Iris pigment epithelial cell (primary cell): ENCODE results near the gene MBOAT2.
"Not testable (repeated sequence)": the region's sequence is repeated elsewhere in the genome, so short reads cannot be mapped to it uniquely, and the experiment has no call there.

ENCODE experiments used
- DNase-seq: peaks from one replicate; pipeline ENCODE4 v3.0.0-alpha.2; 2011; ENCODE audit warnings: low read depth

The MBOAT2 gene

DNA sequence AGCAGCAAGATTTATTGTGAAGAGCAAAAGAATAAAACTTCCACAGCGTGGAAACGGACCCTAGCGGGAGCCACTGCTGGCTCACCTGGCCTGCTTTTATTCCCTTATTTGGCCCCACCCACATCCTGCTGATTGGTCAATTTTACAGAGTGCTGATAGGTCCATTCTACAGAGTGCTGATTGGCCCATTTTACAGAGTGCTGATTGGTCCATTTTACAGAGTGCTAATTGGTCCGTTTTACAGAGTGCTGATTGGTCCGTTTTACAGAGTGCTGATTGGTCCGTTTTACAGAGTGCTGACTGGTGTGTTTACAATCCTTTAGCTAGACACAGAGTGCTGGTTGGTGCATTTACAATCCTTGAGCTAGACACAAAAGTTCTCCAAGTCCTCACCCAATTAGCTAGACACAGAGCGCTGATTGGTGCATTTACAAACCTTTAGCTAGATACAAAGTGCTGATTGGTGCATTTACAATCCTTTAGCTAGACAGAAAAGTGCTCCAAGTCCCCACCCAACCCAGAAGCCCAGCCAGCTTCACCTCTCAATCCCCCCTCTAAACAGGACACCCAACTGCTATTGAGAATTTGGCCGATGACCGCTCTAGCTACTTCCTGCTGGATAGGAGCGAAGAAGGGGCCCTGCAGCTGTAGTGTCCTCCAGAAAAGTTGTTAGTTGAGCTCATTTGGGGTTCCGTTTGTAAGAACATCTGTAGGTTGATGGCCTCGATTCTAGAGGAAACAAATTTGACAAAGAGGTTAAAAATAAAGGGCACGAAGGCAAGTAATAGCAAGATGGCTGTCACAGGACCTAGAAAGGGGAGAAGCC is 108.2 kb downstream of the MBOAT2 start:
- not testable (repeated sequence) for DNase-seq

- DNase-seq: peak; percentile 72
Observed at GRCh38 chr2:8893978-8894820, 109.3 kb downstream of the MBOAT2 start.

DNA sequence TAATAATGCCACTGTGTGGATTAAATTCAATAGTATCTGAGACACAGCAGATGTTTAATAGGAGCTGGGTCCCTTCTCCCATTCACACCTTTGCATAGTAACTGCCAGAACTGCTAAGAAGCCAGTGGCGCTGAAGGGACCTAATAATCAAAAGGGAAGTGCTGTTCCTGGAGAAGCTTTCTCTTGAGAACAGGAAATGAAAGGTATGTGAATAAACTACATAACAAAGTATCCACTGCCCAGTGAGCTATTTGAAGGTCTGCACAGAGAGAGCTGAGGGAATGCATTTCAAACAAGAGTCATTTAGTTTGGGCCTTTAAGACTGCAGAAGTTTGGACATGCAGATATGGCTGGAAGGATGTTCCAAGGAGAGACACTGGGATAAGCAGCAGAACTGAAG is 110.0 kb downstream of the MBOAT2 start:
- DNase-seq: peak; percentile 23

GRCh38 chr2:8892111-8892510 is 111.4 kb downstream of the MBOAT2 start:
- DNase-seq: no peak

- DNase-seq: no peak
Observed at GRCh38 chr2:8889978-8890377, 113.5 kb downstream of the MBOAT2 start.

DNA sequence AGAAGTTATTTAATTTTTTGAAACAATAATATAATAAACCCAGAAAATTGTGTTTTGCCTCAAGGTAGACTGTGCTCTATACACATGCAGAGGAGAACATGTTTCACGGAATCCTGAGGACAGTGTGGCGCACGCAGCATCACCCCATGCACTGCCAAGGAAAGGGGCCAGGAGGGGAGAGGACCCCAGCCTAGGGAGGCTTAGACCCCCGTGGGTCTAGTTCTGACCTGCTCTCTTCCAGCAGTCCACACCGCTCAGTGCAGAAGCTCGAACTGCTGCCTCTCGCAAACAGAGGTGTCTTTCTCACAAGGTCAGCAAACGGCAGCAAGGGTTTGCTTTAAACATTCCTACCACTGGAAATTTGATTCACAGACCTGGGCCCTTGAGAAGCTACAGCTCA is 114.5 kb downstream of the MBOAT2 start:
- DNase-seq: no peak

DNA sequence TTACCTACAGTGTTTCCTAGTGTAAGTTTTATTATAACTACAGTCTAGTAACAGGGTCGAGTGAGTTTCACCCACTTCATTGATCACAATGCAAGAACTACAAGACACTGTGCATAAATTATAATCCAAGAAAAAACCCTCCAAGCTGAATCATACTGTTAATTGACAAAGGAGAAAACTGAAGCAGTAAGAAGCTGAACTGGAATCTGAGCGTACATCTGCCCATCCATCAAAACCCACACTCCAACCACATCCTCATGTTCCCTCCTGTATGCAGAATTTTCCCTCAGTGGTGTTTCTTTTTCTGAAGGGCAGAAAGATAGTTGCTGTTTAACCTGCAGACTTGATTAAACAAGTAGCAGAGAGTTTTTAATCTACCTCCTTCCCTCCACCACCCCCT is 116.6 kb downstream of the MBOAT2 start:
- DNase-seq: no peak

DNA sequence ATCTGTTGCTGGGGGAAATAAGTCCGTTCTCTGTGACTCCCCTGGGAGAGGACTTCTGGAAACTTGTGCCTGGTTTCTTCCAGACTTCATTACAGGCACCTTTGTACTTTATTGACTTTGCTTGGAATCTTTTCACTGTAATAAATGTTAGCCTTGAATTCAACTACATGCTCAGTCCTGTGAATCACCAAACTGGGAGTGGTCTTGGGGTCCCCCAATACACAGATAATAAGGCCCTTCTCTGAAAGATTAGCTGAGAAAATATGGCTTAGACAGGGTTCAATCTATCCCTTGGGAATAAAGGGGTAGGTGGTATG is 117.3 kb downstream of the MBOAT2 start:
- no peak for DNase-seq

DNA sequence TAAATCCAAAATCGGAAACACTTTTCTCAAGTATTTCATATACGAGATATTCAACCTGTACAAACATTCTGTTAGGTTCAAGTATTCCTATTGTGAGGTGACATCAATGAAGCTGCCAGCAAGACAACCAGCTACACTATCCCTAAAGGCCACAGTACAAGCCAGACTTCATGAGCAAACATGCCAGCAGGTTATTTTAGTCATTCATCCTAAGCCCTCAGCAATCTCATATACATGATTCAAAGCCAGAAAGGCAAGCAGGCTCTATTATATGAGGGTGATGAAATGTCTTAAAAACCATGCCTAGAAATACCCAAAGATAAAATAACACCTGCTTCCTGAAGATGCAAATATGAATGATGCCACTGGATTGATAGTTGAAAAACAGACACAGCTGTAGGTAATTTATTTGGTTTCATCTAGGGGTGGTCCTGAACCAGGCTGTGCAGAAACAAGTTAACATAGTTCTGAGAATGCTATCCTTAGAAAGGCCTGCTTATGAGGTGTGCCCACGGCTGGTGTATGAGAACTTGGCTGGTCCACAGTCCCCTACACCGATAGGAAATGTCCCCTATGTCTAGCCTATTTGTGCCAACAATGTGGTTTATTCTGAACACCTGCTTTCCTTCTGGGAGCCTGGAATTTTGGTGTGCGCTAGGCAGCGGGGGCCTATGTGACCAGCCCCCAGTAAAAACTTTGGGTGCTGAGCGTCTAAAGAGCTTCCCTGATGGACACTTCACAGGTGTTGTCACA is 117.9 kb downstream of the MBOAT2 start:
- DNase-seq: no peak

DNA sequence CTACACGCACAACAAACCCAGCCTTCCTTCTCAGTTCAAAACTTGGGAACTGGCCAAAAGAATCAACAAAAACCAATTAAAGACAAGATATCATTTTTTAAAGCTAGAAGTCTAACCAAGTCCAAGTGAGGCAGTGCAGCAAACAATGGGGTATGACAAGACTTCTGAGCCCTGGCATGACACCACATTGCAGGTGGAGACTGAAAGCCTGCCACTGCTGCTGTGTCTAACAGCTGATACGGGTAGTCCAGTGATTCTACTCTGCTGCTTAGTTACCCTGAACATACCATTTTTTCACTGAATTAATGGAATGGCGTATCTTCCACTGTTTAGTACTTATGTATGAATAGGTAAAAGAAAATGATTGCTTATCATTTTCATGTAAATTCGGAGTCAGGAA is 118.7 kb downstream of the MBOAT2 start:
- no peak for DNase-seq

DNA sequence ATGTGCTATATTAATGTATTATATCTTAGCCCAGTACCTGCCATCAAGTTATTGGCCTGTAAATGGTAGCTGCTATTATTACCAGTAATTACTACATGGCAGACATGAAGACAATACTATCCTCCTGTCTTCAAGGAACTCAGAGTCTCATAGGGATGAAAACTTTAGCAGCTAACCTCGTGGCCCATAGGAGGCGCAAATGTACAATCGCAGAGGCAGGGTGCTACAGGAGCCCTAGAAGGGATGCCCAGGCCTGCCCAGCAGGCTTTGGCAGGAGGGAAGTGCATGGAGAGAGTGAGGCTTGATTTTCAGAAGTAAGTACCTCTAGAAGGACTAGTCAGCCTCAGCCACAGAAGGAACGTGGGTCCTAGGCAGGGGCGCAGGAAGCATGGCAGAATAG is 121.4 kb downstream of the MBOAT2 start:
- peak; percentile 47 for DNase-seq

GRCh38 chr2:8877894-8878293 is 125.6 kb downstream of the MBOAT2 start:
- no peak for DNase-seq

GRCh38 chr2:8877332-8877731 is 126.2 kb downstream of the MBOAT2 start:
- no peak for DNase-seq

DNA sequence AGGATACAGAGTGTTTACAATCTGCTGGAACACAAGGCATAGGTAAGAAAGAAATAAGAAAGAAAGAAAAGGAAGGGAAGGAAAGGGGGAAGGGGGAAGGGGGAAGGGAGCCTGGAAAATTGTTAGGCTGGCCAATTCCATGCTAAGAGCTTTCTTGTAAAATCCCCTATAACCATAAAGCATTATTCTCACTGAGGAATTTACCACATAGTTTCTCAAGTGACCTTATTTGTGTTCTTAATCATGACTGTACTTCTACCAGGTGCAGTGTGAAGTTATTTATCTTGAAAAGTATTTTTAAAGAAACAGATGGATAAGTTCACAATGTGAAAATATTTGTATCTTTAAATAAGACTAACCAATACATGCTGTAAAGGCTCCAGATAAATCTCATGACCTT is 126.9 kb downstream of the MBOAT2 start:
- DNase-seq: peak; percentile 32

DNA sequence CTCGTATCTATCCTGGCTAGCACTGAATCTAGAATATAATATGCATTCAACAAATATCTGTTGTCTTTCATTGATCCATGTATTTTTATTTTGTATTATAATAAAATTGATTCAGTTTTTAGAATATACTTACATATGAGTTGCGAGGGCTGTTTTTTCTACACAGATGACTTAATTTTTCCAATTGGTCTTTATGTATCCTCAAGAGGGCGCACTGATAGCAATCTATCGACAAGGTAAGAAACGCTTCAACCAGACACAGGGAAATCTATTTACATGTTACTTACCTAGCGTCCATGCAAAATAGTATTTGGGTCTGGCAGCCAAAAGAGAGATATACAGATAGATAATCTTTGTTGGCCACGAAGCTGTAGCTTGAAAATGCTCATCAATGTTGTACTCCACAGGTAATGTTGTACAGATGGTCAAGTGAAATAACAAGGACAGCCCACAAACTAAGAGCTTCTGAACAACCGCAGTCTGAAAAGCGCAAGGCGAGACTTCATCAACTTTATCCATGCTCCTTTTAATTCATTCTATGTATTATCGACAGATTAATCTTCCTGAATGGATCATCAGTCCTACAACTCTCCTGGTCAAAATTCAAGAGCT is 130.6 kb downstream of the MBOAT2 start:
- DNase-seq: peak; percentile 67

- no peak for DNase-seq
Observed at GRCh38 chr2:8870441-8870840, 133.0 kb downstream of the MBOAT2 start.

- DNase-seq: no peak
Observed at GRCh38 chr2:8867363-8867762, 136.1 kb downstream of the MBOAT2 start.

DNA sequence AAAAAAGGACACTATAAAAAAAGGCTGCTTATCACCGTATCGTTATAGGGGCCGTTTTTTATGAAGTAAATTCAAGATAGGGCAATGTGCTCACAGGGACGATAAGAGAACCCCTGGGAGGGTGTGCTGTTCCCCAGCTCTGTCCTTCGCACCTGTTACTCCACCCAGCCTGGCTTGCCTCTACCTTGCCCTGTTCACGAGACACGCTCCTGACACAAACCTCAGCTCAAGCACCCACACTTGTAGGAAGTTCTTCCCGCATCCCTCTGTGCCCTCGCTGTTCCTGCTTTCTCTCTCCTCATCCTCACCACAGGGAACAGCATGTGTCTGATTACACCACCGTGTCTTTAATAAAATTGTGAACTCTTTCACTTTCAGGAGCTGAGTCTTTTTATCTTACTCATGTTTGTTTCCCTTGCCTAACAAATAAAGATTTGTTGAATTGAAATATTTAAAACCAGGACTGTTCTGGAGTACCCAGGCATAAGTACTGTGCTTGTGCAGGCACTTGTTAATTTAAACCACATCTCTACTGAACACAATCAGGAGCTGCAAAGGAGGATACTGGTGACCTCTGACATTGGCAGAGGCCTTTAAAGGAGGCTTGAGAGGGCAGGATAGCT is 140.0 kb downstream of the MBOAT2 start:
- DNase-seq: no peak

DNA sequence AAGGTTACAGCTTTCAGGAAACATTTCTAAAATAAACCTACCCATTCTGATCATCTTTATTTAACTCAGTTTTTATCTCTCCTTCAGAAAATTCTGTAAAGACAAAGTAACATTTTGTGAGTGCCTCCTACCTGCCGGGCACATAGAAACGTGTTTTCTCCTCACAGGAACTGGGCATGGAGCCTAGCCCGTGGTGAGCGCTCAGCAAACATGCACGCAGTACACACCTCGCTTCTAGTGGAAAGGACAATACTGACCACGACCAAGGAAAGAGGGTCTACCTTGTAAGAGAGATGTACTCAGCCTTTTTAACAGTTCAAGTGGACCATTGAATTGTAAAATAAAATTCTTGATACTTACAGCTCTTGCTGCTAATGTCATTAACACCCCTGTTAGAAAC is 141.3 kb downstream of the MBOAT2 start:
- DNase-seq: no peak

- no peak for DNase-seq
Observed at GRCh38 chr2:8861797-8862196, 141.7 kb downstream of the MBOAT2 start.

- peak; percentile 50 for DNase-seq
Observed at GRCh38 chr2:8860239-8860638, 143.2 kb downstream of the MBOAT2 start.

DNA sequence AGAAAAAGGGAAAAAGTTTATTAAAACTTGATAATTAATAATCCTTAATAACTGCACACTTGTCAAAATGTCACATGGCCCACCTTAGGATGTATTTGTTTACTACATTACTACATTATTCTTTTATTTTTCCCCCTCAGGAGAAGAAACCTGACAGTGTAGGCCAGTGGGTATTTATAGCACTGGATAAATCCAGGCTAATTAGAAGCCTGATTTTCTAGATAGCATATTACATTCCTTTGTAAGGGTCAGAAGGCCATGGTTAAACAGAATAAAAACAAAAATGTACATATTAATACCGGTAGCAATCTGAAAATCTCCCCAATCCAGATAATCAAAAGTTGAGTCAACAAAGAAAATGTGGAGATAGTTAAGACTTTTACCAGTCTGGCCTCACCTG is 144.6 kb downstream of the MBOAT2 start:
- DNase-seq: no peak
